Natural killer cell treated with Interleukin-12 subunit alpha and Interleukin-12 subunit beta and Interleukin-15 and Interleukin-18, amount 100 ng/mL, for 72 hours (primary cell): ENCODE data around the gene LCAT. TPM values are rescaled to one million over a fixed set of nuclear protein-coding genes. Genes with fewer than 3 reads are reported as not detected.
A peak's percentile ranks its signal among the peaks of the same experiment; 100 is the strongest.
"Not testable (repeated sequence)": the region's sequence is repeated elsewhere in the genome, so short reads cannot be mapped to it uniquely, and the experiment has no call there.

ENCODE experiments used
- ATAC-seq, 2 donors: fragments of 150-1000 bp; cut with Tn5 transposase in 1 of 2; sonication (Bioruptor Pico), chemical (Tn5 transposase) in 1 of 2; 2 replicates each; pipeline ENCODE4 v1.10.0; 2021
- DNase-seq: peaks from one replicate; pipeline ENCODE4 v3.0.0; 2022; ENCODE audit warnings: low spot score
- H3K27ac Mint-ChIP-seq, 2 donors: 1 replicate in 1 of 2; 2 replicates in 1 of 2; pipeline ENCODE4 v1.8.0; 2022; ENCODE audit warnings: mixed read lengths in 2 of 2, mild to moderate bottlenecking in 1 of 2, moderate library complexity in 1 of 2
- H3K27me3 Mint-ChIP-seq, 2 donors: 1 replicate in 1 of 2; 2 replicates in 1 of 2; pipeline ENCODE4 v1.8.0; 2022; ENCODE audit warnings: mixed read lengths in 2 of 2
- H3K36me3 Mint-ChIP-seq: one replicate; pipeline ENCODE4 v1.8.0; 2022; ENCODE audit warnings: mixed read lengths
- H3K4me1 Mint-ChIP-seq, 2 donors: 1 replicate in 1 of 2; 2 replicates in 1 of 2; pipeline ENCODE4 v1.8.0; 2022; ENCODE audit warnings: low read depth in 2 of 2, mixed read lengths in 2 of 2, mild to moderate bottlenecking in 1 of 2
- H3K4me3 Mint-ChIP-seq: one replicate; pipeline ENCODE4 v1.8.0; 2022; ENCODE audit warnings: mixed read lengths
- H3K9me3 Mint-ChIP-seq: 2 replicates; pipeline ENCODE4 v1.8.0; 2022; ENCODE audit warnings: mixed read lengths
- total RNA-seq, 2 donors: library from RNA; stranded (reverse); gene quantifications; one replicate each; pipeline ENCODE4 v1.2.3, GENCODE V29; 2022

The LCAT gene
- total RNA-seq, 2 donors from 2014 or later = 11.4 to 44.7 TPM

GRCh38 chr16:67946966-67947558 is 3.1 kb upstream of the LCAT start:
- DNase-seq (no peak), ATAC-seq (no peak)
- H3K4me1 Mint-ChIP-seq = peaks cover 3 to 6% of the 10 kb centered on the region in 2 donors
- H3K27me3 Mint-ChIP-seq = no peaks in the 10 kb centered on the region
- H3K9me3 Mint-ChIP-seq = no peaks in the 10 kb centered on the region
- no peak overlapping the region for H3K27ac Mint-ChIP-seq
- H3K36me3 Mint-ChIP-seq = no peaks in the 10 kb centered on the region
- no peak overlapping the region for H3K4me3 Mint-ChIP-seq

- H3K4me3 Mint-ChIP-seq = no peak overlapping the region
- no peak overlapping the region for H3K27ac Mint-ChIP-seq
- DNase-seq = no peak
- no peaks in the 10 kb centered on the region for H3K9me3 Mint-ChIP-seq
- H3K36me3 Mint-ChIP-seq = no peaks in the 10 kb centered on the region
- H3K4me1 Mint-ChIP-seq = peaks cover 7 to 11% of the 10 kb centered on the region in 2 donors
- H3K27me3 Mint-ChIP-seq = no peaks in the 10 kb centered on the region
- ATAC-seq = no peak
Measured at GRCh38 chr16:67946128-67946569, 2.2 kb upstream of the LCAT start.

GRCh38 chr16:67945392-67945933 is 1.5 kb upstream of the LCAT start:
- Mint-ChIP-seq H3K4me3 (no peak overlapping the region), H3K9me3 (no peaks in the 10 kb centered on the region), H3K27me3 (no peaks in the 10 kb centered on the region), H3K36me3 (no peaks in the 10 kb centered on the region), H3K4me1 (peaks cover 7 to 11% of the 10 kb centered on the region in 2 donors), H3K27ac (no peak overlapping the region)
- ATAC-seq = no peak
- no peak for DNase-seq

- H3K36me3 Mint-ChIP-seq = no peaks in the 10 kb centered on the region
- ATAC-seq (no peak), DNase-seq (no peak)
- peaks cover 12 to 15% of the 10 kb centered on the region in 2 donors for H3K4me1 Mint-ChIP-seq
- no peaks in the 10 kb centered on the region for H3K9me3 Mint-ChIP-seq
- H3K27ac Mint-ChIP-seq = no peak overlapping the region
- H3K4me3 Mint-ChIP-seq = no peak overlapping the region
- H3K27me3 Mint-ChIP-seq = no peaks in the 10 kb centered on the region
Measured at GRCh38 chr16:67944690-67945391, 921 bp upstream of the LCAT start.

GRCh38 chr16:67943256-67943618 is 683 bp downstream of the LCAT start:
- no peak overlapping the region for H3K27ac Mint-ChIP-seq
- no peak overlapping the region for H3K4me3 Mint-ChIP-seq
- peaks cover 13 to 17% of the 10 kb centered on the region in 2 donors for H3K4me1 Mint-ChIP-seq
- no peaks in the 10 kb centered on the region for H3K9me3 Mint-ChIP-seq
- ATAC-seq (no peak), DNase-seq (no peak)
- no peaks in the 10 kb centered on the region for H3K27me3 Mint-ChIP-seq
- no peaks in the 10 kb centered on the region for H3K36me3 Mint-ChIP-seq

- no peak overlapping the region for H3K27ac Mint-ChIP-seq
- ATAC-seq = no peak
Measured at GRCh38 chr16:67942510-67943255, 1.2 kb downstream of the LCAT start.

GRCh38 chr16:67942200-67942509 is 1.8 kb downstream of the LCAT start:
- no peaks in the 10 kb centered on the region for H3K9me3 Mint-ChIP-seq
- no peak for DNase-seq
- no peaks in the 10 kb centered on the region for H3K36me3 Mint-ChIP-seq
- H3K27me3 Mint-ChIP-seq = no peaks in the 10 kb centered on the region
- ATAC-seq = peak; percentile 61 to 64
- H3K4me3 Mint-ChIP-seq = no peak overlapping the region
- H3K27ac Mint-ChIP-seq = no peak overlapping the region
- peaks cover 15 to 21% of the 10 kb centered on the region in 2 donors for H3K4me1 Mint-ChIP-seq

More at GRCh38 chr16:67942510-67943255, 1.2 kb downstream of the LCAT start:
- H3K27me3 Mint-ChIP-seq = no peaks in the 10 kb centered on the region
- DNase-seq = no peak
- peaks cover 11 to 17% of the 10 kb centered on the region in 2 donors for H3K4me1 Mint-ChIP-seq
- H3K4me3 Mint-ChIP-seq = no peak overlapping the region
- no peaks in the 10 kb centered on the region for H3K9me3 Mint-ChIP-seq
- no peaks in the 10 kb centered on the region for H3K36me3 Mint-ChIP-seq

GRCh38 chr16:67941469-67942199 is 2.3 kb downstream of the LCAT start:
- ATAC-seq = no peak
- Mint-ChIP-seq H3K27ac (peak overlapping the region in 1 of 2 donors; percentile 41), H3K4me3 (no peak overlapping the region), H3K27me3 (no peaks in the 10 kb centered on the region), H3K4me1 (peaks cover 20 to 26% of the 10 kb centered on the region in 2 donors), H3K36me3 (peaks cover 4% of the 10 kb centered on the region), H3K9me3 (no peaks in the 10 kb centered on the region)
- DNase-seq = no peak

GRCh38 chr16:67940446-67941089 is 3.4 kb downstream of the LCAT start:
- Mint-ChIP-seq H3K9me3 (no peaks in the 10 kb centered on the region), H3K27ac (peak overlapping the region in 1 of 2 donors; percentile 21), H3K4me3 (no peak overlapping the region), H3K27me3 (no peaks in the 10 kb centered on the region), H3K36me3 (peaks cover 9% of the 10 kb centered on the region), H3K4me1 (peaks cover 23 to 28% of the 10 kb centered on the region in 2 donors)
- DNase-seq (no peak), ATAC-seq (no peak)

- Mint-ChIP-seq H3K27ac (no peak overlapping the region), H3K4me3 (peak overlapping the region; percentile 10)
Measured at GRCh38 chr16:67939507-67940445, 4.1 kb downstream of the LCAT start.

GRCh38 chr16:67937713-67938112 is 6.2 kb downstream of the LCAT start:
- Mint-ChIP-seq H3K27ac (peak overlapping the region; percentile 92 to 96), H3K4me3 (peak overlapping the region; percentile 92)

More at GRCh38 chr16:67939507-67940445, 4.1 kb downstream of the LCAT start:
- no peak for ATAC-seq
- peaks cover 16% of the 10 kb centered on the region for H3K36me3 Mint-ChIP-seq
- H3K4me1 Mint-ChIP-seq = peaks cover 31 to 36% of the 10 kb centered on the region in 2 donors
- no peak for DNase-seq
- H3K9me3 Mint-ChIP-seq = no peaks in the 10 kb centered on the region
- no peaks in the 10 kb centered on the region for H3K27me3 Mint-ChIP-seq

GRCh38 chr16:67936880-67937605 is 6.9 kb downstream of the LCAT start:
- DNase-seq (peak; percentile 87), ATAC-seq (peak; percentile 0 to 82)
- no peaks in the 10 kb centered on the region for H3K27me3 Mint-ChIP-seq
- H3K4me3 Mint-ChIP-seq = peak overlapping the region; percentile 92
- H3K27ac Mint-ChIP-seq = peak overlapping the region; percentile 92 to 96
- H3K4me1 Mint-ChIP-seq = peaks cover 31 to 39% of the 10 kb centered on the region in 2 donors
- H3K36me3 Mint-ChIP-seq = peaks cover 16% of the 10 kb centered on the region
- H3K9me3 Mint-ChIP-seq = no peaks in the 10 kb centered on the region

More at GRCh38 chr16:67937713-67938112, 6.2 kb downstream of the LCAT start:
- Mint-ChIP-seq H3K4me1 (peaks cover 31 to 42% of the 10 kb centered on the region in 2 donors), H3K36me3 (peaks cover 16% of the 10 kb centered on the region)
- not testable (repeated sequence) for ATAC-seq, H3K27me3 Mint-ChIP-seq, DNase-seq, H3K9me3 Mint-ChIP-seq
